ENCODE results near the gene RAB7B.

Gene RAB7B

GRCh38 chr1:205959789-205960188 lies 43.4 kb downstream of the RAB7B start:
- H3K4me3 ChIP-seq (ENCODE audit: low read depth, low read length): no peak overlapping the region
- TF ChIP-seq, protein P1, sequence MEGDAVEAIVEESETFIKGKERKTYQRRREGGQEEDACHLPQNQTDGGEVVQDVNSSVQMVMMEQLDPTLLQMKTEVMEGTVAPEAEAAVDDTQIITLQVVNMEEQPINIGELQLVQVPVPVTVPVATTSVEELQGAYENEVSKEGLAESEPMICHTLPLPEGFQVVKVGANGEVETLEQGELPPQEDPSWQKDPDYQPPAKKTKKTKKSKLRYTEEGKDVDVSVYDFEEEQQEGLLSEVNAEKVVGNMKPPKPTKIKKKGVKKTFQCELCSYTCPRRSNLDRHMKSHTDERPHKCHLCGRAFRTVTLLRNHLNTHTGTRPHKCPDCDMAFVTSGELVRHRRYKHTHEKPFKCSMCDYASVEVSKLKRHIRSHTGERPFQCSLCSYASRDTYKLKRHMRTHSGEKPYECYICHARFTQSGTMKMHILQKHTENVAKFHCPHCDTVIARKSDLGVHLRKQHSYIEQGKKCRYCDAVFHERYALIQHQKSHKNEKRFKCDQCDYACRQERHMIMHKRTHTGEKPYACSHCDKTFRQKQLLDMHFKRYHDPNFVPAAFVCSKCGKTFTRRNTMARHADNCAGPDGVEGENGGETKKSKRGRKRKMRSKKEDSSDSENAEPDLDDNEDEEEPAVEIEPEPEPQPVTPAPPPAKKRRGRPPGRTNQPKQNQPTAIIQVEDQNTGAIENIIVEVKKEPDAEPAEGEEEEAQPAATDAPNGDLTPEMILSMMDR (IDR thresholded peaks at IDR 0.05; ENCODE audit: borderline replicate concordance, insufficient read depth, low read depth, low read length): no peak

GRCh38 chr1:205955499-205955898 lies 47.7 kb downstream of the RAB7B start:
- H3K4me3 ChIP-seq (ENCODE audit: low read depth, low read length): no peak overlapping the region
- TF ChIP-seq, protein P1 (IDR thresholded peaks at IDR 0.05; ENCODE audit: borderline replicate concordance, insufficient read depth, low read depth, low read length): no peak

DNA sequence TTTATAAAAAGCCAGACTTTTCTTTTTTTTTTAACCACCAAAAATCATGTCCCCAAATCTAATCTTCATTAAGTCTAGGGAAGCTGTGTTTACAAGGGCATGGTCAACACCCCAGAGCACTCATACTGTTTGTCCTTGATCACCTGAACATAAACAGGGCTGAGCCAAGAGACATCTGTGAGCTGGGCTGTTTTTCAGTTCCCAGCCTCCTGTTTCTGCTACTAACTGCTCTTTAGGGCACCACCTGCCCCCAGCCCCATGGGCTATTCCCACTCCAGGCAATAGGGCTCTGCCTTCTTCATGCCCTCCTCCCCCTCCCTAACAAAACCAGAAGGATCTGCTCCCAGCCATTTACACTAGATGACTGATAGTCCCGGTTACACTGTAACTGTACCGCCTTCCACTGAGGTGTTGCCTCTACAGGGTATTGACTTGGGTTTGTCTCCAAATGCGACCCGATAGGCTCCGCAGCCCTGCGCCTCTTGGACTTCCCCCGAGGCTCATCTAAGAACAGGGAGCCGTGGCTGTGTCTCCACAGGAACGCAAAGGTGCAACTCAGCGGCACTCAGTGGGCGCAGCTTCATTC lies 48.3 kb downstream of the RAB7B start:
- TF ChIP-seq, protein P1 (IDR thresholded peaks at IDR 0.05; ENCODE audit: borderline replicate concordance, insufficient read depth, low read depth, low read length): no peak
- no peak overlapping the region for H3K4me3 ChIP-seq (ENCODE audit: low read depth, low read length)

- TF ChIP-seq, protein P1 (IDR thresholded peaks at IDR 0.05; ENCODE audit: borderline replicate concordance, insufficient read depth, low read depth, low read length): no peak
- no peak overlapping the region for H3K4me3 ChIP-seq (ENCODE audit: low read depth, low read length)
Observed at GRCh38 chr1:205951746-205952145, 51.4 kb downstream of the RAB7B start.

DNA sequence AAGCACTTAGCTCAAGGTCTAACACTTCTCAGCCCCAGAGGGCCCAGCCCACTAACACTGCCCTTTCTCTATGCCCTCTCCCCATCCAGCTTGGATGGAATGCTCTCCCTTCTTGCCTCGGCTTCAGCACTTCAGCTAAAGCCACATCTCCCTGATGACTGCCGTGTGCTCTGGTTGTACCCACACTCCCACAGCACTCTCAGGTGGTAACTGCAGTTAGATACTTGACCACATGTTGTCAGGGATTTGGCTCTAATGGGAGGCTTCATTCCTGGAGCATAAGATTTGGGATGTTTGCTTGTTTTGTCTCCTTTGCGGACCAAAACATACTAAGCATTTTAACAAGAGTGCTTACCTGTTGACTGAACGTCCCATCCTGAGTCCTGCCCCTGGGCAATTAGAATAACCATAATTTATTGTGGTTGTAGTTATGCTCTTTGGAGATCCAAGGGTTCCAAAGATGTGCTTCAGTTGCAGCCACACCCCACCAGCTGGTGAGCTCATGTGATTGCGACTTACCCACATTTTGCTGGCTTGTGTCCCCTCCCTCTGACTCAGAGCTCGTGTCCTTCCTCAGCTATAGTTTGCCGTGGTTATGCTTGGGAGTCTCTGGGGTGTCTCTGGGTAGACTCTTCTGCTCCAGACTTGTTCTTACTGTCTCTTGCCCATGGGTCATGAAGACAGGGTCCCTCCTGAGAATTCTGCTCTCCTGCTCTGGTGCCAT lies 52.2 kb downstream of the RAB7B start:
- no peak overlapping the region for H3K4me3 ChIP-seq (ENCODE audit: low read depth, low read length)
- TF ChIP-seq, protein P1 (IDR thresholded peaks at IDR 0.05; ENCODE audit: borderline replicate concordance, insufficient read depth, low read depth, low read length): no peak

DNA sequence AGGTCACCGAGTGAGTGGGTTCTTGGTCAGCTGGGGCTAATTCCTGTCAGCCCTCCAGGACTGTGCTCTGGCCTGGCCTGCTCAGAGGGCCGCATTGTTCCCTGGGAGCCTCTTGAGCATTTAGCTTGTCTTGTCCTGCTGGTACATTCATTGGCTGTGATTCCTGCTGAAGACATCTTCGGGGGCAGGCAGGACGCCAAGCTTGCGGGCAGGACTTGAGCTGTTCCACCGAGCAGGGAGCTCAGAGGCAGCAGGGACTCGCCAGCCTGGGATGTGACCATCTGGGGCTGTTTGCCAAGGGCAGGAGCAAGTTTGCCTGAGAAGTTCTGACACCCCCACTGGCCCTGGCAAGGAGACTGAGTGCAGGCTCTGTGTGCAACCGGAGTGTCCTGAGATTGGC lies 52.9 kb downstream of the RAB7B start:
- TF ChIP-seq, protein P1 (IDR thresholded peaks at IDR 0.05; ENCODE audit: borderline replicate concordance, insufficient read depth, low read depth, low read length): no peak
- no peak overlapping the region for H3K4me3 ChIP-seq (ENCODE audit: low read depth, low read length)

- TF ChIP-seq, protein P1 (IDR thresholded peaks at IDR 0.05; ENCODE audit: borderline replicate concordance, insufficient read depth, low read depth, low read length): no peak
- no peak overlapping the region for H3K4me3 ChIP-seq (ENCODE audit: low read depth, low read length)
Observed at GRCh38 chr1:205949753-205950152, 53.4 kb downstream of the RAB7B start.
